ENCODE measurements around the gene CORO2B. TPM values are rescaled to one million over a fixed set of nuclear protein-coding genes. Genes with fewer than 3 reads are reported as not detected.
"Not testable (repeated sequence)": the region's sequence is repeated elsewhere in the genome, so short reads cannot be mapped to it uniquely, and the experiment has no call there.

Gene CORO2B
- total RNA-seq, 1 experiment from 2014 or later, result not detected

DNA sequence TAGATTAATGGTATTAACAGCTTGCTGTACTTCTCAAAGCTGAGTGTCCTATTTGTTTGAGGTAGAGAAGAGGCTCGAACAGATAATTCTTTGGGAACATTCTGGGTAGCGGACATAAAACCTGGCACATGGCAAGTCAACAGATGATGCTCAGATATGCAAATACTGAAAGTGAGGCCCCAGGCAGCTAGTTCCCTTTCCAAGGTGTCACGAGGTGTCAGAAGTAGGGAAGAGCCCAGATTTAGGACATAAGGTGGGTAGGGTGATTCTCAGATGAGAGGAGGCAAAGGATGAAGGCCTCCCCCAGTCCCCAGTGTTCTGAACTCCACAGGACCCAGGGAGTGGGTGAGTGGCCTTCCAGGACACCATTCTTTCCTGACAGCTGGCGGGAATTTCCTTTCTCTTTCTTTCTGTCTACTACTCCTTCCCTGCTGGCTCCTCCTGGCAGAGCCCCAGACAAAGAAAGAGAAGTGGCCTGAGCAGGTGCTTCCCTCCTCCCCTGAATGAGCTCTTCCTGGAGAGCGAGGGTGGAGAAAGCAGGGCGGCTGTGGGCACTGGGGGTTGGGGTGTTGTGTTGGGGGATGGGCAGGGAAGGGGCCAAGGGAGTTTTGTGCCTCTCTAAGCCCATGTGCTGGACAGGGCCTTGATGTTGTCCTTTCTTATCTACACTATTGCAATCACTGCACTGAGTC lies 87.5 kb downstream of the CORO2B start:
- no peak for DNase-seq (ENCODE audit: extremely low read depth, low read depth)

DNA sequence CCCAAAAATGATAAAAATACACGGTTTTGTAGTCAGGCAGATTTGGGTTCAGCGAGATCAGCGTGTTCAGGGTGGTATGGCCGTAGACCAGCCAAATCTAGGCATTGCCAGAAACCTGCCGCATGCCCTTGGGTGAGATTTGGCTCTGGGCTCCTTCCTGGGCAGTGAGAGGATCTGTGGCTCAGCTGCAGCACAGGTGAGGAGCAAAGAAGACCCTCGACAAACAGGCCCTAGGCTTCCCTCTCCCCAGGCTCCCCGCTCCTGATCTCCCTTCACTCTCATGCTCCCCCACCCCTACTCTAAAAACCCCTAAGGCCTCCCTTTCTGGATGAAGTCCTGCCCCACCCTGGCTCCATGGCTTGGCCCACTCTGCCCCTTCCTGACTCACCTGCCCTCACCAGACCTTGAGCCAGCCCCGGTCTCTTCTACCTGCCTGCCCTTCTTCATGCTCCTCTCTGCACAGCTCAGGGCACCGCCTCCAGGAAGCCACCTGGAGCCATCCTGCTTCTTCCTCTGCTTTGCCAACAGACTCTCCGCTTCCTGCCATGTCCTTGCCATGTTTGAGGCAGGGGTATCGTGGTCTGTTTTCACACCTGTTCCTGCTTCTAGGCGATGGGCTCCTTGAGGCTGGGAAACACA lies 88.1 kb downstream of the CORO2B start:
- no peak for DNase-seq (ENCODE audit: extremely low read depth, low read depth)

DNA sequence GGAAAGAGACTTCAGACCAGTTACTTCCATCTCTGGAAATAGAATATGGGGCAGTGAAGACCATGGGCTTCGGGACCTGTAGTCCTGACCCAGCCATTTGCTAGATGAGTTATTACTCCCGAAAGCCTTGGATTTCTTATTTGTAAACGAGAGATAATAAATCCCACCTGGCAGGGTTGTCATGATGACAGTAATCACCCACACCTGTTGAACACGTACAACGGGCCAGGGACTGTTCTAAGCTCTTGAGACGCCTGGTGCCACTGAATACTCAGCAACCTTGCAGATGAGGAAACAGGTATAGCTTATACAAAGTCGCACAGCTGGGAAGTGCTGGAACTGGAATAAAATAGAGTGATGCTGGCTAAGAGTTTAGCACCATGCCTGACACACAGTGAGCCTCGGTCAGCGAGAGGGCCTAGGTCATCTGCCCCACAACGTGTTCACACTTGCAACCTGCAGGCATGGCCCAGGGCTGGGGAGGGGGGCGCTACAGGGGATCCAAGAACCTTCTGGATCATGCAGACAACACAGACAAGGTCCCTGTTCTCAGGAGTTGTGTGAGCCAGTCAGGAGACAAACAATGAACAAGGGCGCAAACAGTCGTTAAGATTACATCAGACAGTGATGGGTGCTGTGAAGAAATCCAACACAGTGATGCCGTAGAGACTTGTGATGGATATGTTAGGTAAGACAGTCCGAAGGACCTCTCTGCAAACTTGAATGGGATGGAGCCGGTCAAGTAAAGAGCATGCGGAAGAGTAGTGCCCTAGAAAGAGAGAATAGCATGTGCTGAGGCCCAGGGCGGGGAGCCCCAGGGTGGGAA lies 89.2 kb downstream of the CORO2B start:
- DNase-seq (ENCODE audit: extremely low read depth, low read depth), result no peak

DNA sequence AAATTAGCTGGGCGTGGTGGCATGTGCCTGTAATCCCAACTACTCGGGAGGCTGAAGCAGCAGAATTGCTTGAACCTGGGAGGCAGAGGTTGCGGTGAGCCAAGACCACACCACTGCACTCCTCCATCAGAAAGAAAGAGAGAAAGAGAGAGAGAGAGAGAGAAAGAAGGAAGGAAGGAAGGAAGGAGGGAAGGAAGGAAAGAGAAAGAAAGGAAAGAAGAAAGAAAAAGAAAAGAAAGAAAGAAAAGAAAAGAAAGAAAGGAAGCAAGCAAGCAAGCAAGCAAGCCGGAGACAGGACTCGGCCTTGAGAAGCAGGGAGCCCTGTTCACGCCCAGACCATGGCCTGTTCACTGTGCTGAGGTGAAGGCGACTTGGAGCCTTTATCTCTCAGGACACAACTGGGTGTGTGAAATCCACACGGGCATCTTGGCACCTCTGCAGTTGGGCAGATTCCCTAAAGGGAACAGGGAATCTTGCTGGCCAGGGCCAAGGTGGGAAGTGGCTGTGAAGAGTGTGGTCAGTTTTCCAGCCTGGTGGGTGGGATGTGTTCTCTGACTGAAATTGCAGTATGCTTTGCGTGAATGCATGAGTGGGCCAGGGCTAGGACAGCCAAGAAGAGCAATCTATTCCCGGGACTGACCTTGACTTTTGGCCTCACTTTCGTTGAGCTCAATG lies 90.3 kb downstream of the CORO2B start:
- no peak for DNase-seq (ENCODE audit: extremely low read depth, low read depth)

DNA sequence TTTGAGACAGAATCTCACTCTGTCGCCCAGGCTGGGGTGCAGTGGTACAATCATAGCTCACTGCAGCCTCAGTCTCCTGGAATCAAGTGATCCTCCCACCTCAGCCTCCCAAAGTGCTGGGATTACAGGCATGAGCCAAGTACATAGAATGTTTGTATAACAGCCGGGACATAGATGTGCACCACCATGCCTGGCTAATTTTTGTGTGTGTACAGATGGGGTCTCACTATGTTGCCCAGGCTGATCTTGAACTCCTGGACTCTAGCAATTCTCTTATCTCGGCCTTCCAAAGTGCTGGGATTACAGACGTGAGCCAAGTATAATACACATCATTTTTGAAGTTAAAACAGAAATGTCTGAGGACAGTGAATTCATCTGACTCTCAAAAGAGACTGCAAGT lies 93.5 kb downstream of the CORO2B start:
- DNase-seq (ENCODE audit: extremely low read depth, low read depth), result no peak

GRCh38 chr15:68672781-68673205 lies 94.0 kb downstream of the CORO2B start:
- DNase-seq (ENCODE audit: extremely low read depth, low read depth), result no peak

DNA sequence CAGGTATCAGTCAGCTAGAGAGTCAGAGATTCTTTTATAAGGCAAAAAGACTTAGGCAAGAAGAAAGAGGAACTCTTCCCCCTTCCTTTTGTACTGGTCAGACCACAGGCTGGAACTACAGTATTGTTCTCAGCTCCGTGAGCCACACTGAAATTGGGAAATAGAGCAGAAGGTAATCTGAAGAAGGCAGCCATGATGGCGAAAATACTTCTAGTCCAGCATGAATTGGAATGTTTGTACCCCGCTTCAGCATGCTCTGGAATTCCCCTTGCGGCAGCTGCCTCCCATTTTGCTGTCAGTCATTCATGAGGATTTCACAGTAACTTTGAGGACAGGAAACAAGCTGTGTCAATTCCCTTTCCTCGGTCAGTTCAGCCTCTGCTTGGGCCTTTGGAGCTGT lies 96.2 kb downstream of the CORO2B start:
- no peak for DNase-seq (ENCODE audit: extremely low read depth, low read depth)

GRCh38 chr15:68676011-68676605 lies 97.3 kb downstream of the CORO2B start:
- no peak for DNase-seq (ENCODE audit: extremely low read depth, low read depth)

GRCh38 chr15:68676926-68677325 lies 98.1 kb downstream of the CORO2B start:
- DNase-seq (ENCODE audit: extremely low read depth, low read depth), result no peak

DNA sequence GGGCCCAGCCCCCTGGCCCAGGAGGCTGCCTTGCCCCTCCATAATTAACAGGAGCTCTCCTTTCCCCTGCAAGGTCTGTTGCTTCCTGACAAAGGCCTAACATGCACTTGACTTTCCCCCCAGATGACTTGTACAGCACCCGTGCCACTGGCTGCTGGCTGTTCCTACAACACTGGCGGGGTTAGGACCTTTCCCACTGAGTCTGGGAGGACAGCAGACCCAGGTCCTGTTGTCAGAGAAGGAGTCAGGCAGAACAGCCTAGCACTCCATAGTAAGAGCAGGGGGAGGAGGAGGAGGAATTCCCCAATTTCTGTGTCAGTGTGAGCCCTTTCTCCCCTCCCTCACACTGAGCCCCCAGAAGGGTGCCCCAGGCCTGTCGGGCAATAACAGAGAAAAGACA lies 99.2 kb downstream of the CORO2B start:
- no peak for DNase-seq (ENCODE audit: extremely low read depth, low read depth)

- no peak for DNase-seq (ENCODE audit: extremely low read depth, low read depth)
Measured at GRCh38 chr15:68678746-68679145, 100.0 kb downstream of the CORO2B start.

DNA sequence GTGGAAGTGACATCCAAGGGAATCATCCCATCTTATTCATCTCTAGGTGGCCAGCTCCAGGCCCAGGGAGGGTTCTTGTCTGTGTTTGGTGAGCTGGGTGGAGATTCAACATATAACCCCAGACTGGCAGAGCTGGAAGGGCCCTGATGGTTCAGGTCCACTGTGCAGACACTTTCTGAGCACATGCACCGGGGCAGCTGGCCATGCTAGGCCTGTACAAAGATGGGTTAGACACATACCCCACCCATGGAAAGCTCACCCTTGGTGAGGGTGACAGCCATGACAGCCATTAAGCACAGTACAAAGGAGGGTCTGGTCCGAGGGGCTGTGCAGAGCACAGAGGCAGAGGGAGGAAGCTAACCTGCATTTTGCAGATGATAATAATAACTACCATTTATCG lies 100.4 kb downstream of the CORO2B start:
- no peak for DNase-seq (ENCODE audit: extremely low read depth, low read depth)

DNA sequence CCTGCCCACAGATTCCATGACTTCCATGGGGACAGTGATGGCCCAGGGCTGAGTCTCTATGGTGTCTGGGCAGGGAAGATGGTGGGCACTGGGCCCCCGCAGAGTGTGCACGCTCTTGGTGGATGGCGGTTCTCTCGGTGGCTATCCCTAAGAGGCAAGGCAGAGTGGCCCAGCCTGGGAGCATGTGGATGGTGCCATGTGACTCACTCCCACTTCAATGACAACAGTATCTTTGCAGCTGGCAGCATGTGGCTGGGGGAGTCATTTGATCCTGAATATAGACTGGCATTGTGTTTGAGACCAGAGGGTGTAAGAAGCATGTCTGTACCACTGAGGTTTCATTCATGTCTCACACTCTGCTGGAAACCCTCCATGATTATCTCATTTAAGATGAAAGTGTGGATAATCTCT lies 101.2 kb downstream of the CORO2B start:
- DNase-seq (ENCODE audit: extremely low read depth, low read depth), result no peak

DNA sequence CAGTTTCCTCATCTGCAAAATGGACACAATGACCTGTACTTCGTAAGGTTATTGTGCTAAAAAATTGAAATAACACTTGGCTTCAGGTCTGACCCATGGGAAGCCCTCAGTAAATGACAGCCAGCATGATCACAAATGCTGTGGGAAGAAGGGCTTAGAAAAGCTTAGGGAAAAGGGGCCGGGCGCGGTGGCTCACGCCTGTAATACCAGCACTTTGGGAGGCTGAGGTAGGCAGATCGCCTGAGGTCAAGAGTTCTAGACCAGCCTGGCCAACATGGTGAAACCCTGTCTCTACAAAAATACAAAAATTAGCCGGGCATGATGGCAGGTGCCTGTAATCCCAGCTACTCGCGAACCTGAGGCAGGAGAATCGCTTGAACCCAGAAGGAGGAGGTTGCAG lies 102.0 kb downstream of the CORO2B start:
- not testable (repeated sequence) for DNase-seq (ENCODE audit: extremely low read depth, low read depth)

DNA sequence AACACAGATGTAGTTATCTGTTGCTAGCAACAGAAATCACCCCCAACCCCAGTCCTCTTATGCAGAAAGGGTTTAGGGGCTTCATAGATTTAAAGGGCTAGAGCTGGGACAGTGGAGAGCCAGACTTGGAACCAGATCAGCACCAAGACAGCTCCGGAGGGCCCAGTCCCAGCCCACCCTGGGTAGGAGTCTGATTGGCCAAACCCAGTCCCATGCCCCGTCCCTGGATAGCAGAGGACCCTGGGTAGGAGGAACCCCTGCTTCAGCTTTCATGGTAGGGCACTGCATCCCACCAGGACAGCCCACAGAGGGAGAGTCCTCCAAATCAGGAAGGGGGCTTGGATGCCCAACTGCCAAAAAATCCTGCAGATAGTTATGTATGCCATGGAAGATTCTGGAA lies 103.0 kb downstream of the CORO2B start:
- DNase-seq (ENCODE audit: extremely low read depth, low read depth), result no peak

- no peak for DNase-seq (ENCODE audit: extremely low read depth, low read depth)
Measured at GRCh38 chr15:68682330-68682729, 103.5 kb downstream of the CORO2B start.

GRCh38 chr15:68683026-68683425 lies 104.2 kb downstream of the CORO2B start:
- DNase-seq (ENCODE audit: extremely low read depth, low read depth), result no peak

DNA sequence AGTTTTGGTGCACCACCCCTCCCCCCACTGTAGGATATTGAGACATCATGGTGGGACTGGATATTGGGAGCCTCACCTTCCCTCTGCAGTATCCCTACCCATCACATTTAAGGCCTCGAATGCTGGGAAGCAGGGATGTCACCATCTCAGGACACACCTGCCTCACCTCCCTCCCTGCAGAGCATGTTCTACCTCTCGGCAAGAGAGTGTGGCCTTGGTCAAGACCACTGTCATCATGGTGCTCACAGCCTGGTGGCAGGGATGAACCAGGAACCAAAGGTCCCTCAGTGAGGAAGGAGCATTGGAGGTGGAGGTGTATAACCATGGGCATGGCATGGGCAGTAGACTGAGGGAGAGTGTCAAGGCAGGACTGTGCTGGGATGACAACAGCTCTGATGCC lies 104.8 kb downstream of the CORO2B start:
- no peak for DNase-seq (ENCODE audit: extremely low read depth, low read depth)

DNA sequence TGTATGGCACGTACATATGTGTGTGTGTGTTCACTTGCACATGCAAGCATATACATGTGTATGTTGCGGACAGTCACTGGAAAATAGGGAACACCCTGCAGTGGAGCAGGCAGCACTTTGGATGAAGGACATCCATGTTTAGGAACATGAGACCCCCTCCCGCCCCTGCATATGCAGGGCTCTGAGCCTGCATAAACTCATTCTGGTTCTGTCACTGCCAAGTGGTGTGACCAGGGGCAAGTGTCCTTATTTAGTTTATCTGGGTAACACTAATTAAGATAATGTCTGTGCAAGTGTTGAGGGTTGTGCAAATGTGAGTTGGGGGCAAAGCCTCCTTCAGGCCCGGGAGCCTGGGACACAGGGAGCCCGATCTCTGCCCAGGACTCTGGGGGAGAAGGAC lies 105.7 kb downstream of the CORO2B start:
- DNase-seq (ENCODE audit: extremely low read depth, low read depth), result no peak

DNA sequence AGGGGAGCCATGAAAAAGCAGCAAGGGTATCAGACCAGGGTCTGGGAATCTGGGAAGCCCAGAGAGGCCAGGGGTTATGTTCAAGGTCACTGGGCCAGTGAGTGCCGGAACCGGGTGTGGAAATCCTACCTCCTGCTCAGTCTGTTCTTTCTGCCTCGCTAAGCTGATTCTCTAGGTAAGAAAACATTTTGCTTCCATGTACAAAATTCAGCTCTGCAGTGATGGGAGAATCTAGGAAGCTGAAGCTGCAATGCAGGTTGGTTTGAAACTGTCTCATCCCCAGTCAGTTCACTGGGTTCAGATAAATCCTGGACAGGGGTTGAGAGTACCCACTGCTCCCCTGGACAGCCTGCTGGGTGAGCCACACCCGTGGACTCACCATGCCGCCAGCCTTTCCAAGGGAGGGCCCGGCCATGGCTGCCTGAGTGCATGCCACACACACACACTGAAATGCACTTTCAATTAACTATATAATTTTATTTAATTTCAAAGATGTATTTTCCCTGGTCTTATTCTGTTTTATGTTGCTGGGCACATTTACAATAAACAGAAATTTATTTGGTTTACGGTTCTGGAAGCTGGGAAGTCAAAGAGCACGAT lies 108.4 kb downstream of the CORO2B start:
- no peak for DNase-seq (ENCODE audit: extremely low read depth, low read depth)
